ENCODE results near the gene PRKG1. TPM values are rescaled to one million over a fixed set of nuclear protein-coding genes. Genes with fewer than 3 reads are reported as not detected.

PRKG1 gene
- total and polyA plus RNA-seq, 2 of the 4 experiments (the other 2 are of a cell fraction), result 3.5 to 18.3 TPM

GRCh38 chr10:51508156-51508555, 433.9 kb downstream of the PRKG1 start:
- no peak overlapping the region for H3K9ac ChIP-seq (ENCODE audit: low read depth, low read length)
- H3K23ac ChIP-seq (ENCODE audit: low read depth, low read length), result no peak overlapping the region
- BruUV-seq (replicated peaks), result no TSS peak
- H2AFZ ChIP-seq (replicated peaks; ENCODE audit: low read length, poor library complexity), result no peak overlapping the region
- no peak overlapping the region for H4K91ac ChIP-seq (ENCODE audit: insufficient read depth, low read depth, low read length)
- H2BK20ac ChIP-seq (ENCODE audit: low read depth, low read length), result no peak overlapping the region
- no peak overlapping the region for H2AK9ac ChIP-seq (replicated peaks; ENCODE audit: low read depth, low read length, poor library complexity)
- H3K36me3 ChIP-seq (ENCODE audit: control insufficient read depth, insufficient read depth, low read length), result no peaks in the 10 kb centered on the region
- ATAC-seq (ENCODE audit: low read depth) (no peak), DNase-seq (no peak)
- dilution Hi-C loops (cut with HindIII; ENCODE audit: low sequenced_read_pairs, unreplicated experiment) (no loop called here), in situ Hi-C loops (cut with MboI; ENCODE audit: low sequenced_read_pairs) (no loop called here), intact Hi-C loops (cut with micrococcal nuclease) (no loop called here)
- ChIA-PET POLR2A (ENCODE audit: unreplicated experiment) (no interaction called here), CTCF (no interaction called here)
- H3K4me3 ChIP-seq (ENCODE audit: insufficient read depth, low read depth, low read length), result no peak overlapping the region
- no peak overlapping the region for H3K4me2 ChIP-seq (ENCODE audit: low read depth, low read length)
- H3K56ac ChIP-seq (ENCODE audit: extremely low read depth, insufficient read depth, low read length), result no peak overlapping the region
- no peak overlapping the region for H2BK15ac ChIP-seq (ENCODE audit: low read depth, low read length)
- H3K4ac ChIP-seq (ENCODE audit: low read depth, low read length), result no peak overlapping the region
- H3K27ac ChIP-seq (ENCODE audit: insufficient read depth, low read length), result no peak overlapping the region
- H3K9me1 ChIP-seq (ENCODE audit: insufficient read depth, low read length), result no peaks in the 10 kb centered on the region
- H3K18ac ChIP-seq (ENCODE audit: low read depth, low read length), result no peak overlapping the region
- H3K27me3 ChIP-seq (ENCODE audit: control insufficient read depth, insufficient read depth, low read length), result no peaks in the 10 kb centered on the region
- no CpG with 5 or more reads among the region's 2 CpGs for WGBS, 2 experiments (ENCODE audit: extremely low coverage in 2 of 2, insufficient read length in 1 of 2)
- no peaks in the 10 kb centered on the region; the same call in 1 of the 2 replicates for H4K20me1 ChIP-seq (ENCODE audit: insufficient read depth, low read length)
- H4K5ac ChIP-seq (ENCODE audit: low read depth, low read length), result no peak overlapping the region
- H3K9me3 ChIP-seq (ENCODE audit: control insufficient read depth, insufficient read depth, low read length), result no peaks in the 10 kb centered on the region
- TF ChIP-seq POLR2A (IDR thresholded peaks at IDR 0.05; ENCODE audit: low read depth, low read length) (no peak), SMC3 (IDR thresholded peaks at IDR 0.05; ENCODE audit: low read depth, low read length) (no peak), RCOR1 (IDR thresholded peaks at IDR 0.05; ENCODE audit: insufficient replicate concordance, low read length) (no peak), CHD1 (IDR thresholded peaks at IDR 0.05; ENCODE audit: low read depth, low read length) (no peak), RFX5 (IDR thresholded peaks at IDR 0.05; ENCODE audit: low read depth, low read length) (no peak), USF2 (IDR thresholded peaks at IDR 0.05; ENCODE audit: low read depth, low read length) (no peak), MXI1 (IDR thresholded peaks at IDR 0.05; ENCODE audit: borderline replicate concordance, low read depth, low read length) (no peak), NFE2L2 (IDR thresholded peaks at IDR 0.05; ENCODE audit: low read depth, low read length) (no peak), BHLHE40 (IDR thresholded peaks at IDR 0.05; ENCODE audit: low read depth, low read length) (no peak), CEBPB (IDR thresholded peaks at IDR 0.05; ENCODE audit: low read depth, low read length) (no peak), ELK1 (IDR thresholded peaks at IDR 0.05; ENCODE audit: borderline replicate concordance, low read depth, low read length) (no peak), RAD21 (IDR thresholded peaks at IDR 0.05; ENCODE audit: low read length) (no peak), CTCF (conservative IDR thresholded peaks at IDR 0.05; ENCODE audit: low read depth, low read length) (no peak), FOS (IDR thresholded peaks at IDR 0.05; ENCODE audit: low read depth, low read length) (no peak), MAZ (IDR thresholded peaks at IDR 0.05; ENCODE audit: borderline replicate concordance, low read depth, low read length) (no peak), MAFK (IDR thresholded peaks at IDR 0.05; ENCODE audit: low read depth, low read length) (no peak)
- no peak overlapping the region for H2AK5ac ChIP-seq (ENCODE audit: low read depth, low read length)
- H4K8ac ChIP-seq (ENCODE audit: low read depth in 2 of 2, low read length in 2 of 2), result no peak overlapping the region
- no peak overlapping the region for H3K14ac ChIP-seq (replicated peaks; ENCODE audit: low read depth, low read length)
- no peak overlapping the region for H2BK120ac ChIP-seq (ENCODE audit: low read depth, low read length)
- peaks cover 0 to 8% of the 10 kb centered on the region in 2 experiments; a peak in 1 of 4 replicates for H3K79me1 ChIP-seq (ENCODE audit: low read depth in 1 of 2, low read length in 2 of 2)
- H2BK5ac ChIP-seq (ENCODE audit: low read depth, low read length, poor library complexity, severe bottlenecking), result no peak overlapping the region
- H3K4me1 ChIP-seq (ENCODE audit: control insufficient read depth, insufficient read depth, low read length), result no peaks in the 10 kb centered on the region
